Subcutaneous abdominal adipose tissue (tissue), 5 donors: ENCODE measurements around the gene SLC30A3.

ENCODE experiments used
- H3K27ac ChIP-seq: one replicate; pipeline ENCODE4 v1.7.0; 2013; ENCODE audit warnings: low read depth, mild to moderate bottlenecking, inconsistent platforms, low read length, moderate library complexity
- H3K27me3 ChIP-seq, 5 donors: one replicate each; pipeline ENCODE4 v1.7.0; 2013; ENCODE audit warnings: low read length in 5 of 5, inconsistent platforms in 1 of 5; ENCODE audit not compliant: control insufficient read depth in 5 of 5, insufficient read depth in 4 of 5
- H3K36me3 ChIP-seq, 5 donors: one replicate each; pipeline ENCODE4 v1.7.0; 2013; ENCODE audit warnings: low read length in 5 of 5; ENCODE audit not compliant: control insufficient read depth in 5 of 5, insufficient read depth in 5 of 5
- H3K4me1 ChIP-seq, 5 donors: one replicate each; pipeline ENCODE4 v1.7.0; 2013; ENCODE audit warnings: low read length in 5 of 5, mild to moderate bottlenecking in 3 of 5, moderate library complexity in 1 of 5; ENCODE audit not compliant: control insufficient read depth in 5 of 5, insufficient read depth in 5 of 5
- H3K4me3 ChIP-seq, 5 donors: one replicate each; pipeline ENCODE4 v1.7.0; 2013; ENCODE audit warnings: low read length in 5 of 5, low read depth in 1 of 5
- H3K9ac ChIP-seq, 5 donors: one replicate each; pipeline ENCODE4 v1.7.0; 2013; ENCODE audit warnings: low read length in 5 of 5, mild to moderate bottlenecking in 4 of 5, moderate library complexity in 3 of 5
- H3K9me3 ChIP-seq, 5 donors: one replicate each; pipeline ENCODE4 v1.7.0; 2013; ENCODE audit warnings: low read length in 5 of 5; ENCODE audit not compliant: control insufficient read depth in 5 of 5
- donor health status: healthy.
- donor health status: healthy.
- donor health status: healthy.
- donor health status: healthy.
- donor health status: healthy.

Gene SLC30A3

DNA sequence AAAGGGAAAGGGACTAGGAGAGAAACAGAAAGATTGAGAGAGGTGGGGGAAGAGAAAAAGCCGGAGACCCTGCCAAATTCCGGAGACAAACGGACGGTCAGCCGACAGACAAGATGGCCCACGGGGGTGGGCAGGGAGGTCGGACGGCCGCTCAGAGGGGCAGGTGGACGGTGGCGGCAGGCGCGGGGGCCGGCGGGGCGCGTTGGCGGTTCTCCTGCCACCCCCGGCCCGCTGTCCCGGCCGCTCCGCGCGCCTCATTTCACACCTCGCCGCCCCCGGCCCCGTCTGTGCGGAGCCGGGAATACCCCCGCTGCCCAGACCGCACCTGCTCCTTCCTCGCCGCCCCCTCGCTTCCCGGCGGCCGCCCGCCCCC lies 935 bp downstream of the SLC30A3 start:
- H3K9me3 ChIP-seq, result no peaks in the 10 kb centered on the region
- H3K27me3 ChIP-seq, result peaks cover 36 to 74% (median 67%) of the 10 kb centered on the region in 5 donors
- peak overlapping the region in 1 of 5 donors; percentile 66 for H3K4me3 ChIP-seq
- no peak overlapping the region for H3K9ac ChIP-seq
- no peaks in the 10 kb centered on the region for H3K36me3 ChIP-seq
- H3K4me1 ChIP-seq, result peaks cover 0 to 37% (median 31%) of the 10 kb centered on the region in 5 donors
- no peak overlapping the region for H3K27ac ChIP-seq

DNA sequence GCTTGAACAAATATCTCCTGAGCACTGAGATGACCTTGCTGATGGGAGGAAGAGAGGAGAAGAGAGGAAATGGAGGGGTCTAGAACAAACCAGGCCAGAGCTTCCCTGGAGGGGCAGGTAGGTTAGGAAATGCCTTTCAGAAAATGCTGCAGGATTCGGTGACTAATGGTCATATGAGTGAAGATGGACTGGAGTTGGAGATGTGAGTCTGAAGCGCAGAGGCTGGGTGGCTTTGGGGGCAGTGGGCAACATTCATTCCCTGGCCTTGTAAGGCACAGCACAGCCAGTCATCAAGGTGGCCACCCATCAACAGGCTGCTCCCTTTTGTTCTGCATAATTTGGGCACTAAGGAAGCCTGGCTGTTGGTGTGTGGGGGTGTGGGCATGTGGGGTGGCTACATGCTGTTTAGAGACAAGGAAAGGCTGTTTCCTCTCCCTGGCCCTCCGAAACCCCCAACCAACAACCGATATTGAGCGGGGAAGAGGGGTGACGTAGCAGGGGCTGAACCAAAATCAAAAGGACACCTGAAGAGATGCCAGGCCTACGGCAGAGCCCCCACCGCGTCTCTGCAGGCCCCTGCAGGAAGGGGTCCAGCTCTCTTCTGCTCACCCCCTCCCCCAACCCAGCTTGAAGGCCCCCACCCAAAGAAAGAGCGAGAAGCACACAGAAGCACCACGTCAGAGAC lies 1.5 kb downstream of the SLC30A3 start:
- Histone ChIP-seq H3K36me3 (no peaks in the 10 kb centered on the region), H3K27ac (no peak overlapping the region), H3K27me3 (peaks cover 42 to 78% (median 72%) of the 10 kb centered on the region in 5 donors), H3K9ac (no peak overlapping the region), H3K4me3 (peak overlapping the region in 1 of 5 donors; percentile 66), H3K9me3 (no peaks in the 10 kb centered on the region), H3K4me1 (peaks cover 0 to 37% (median 31%) of the 10 kb centered on the region in 5 donors)

DNA sequence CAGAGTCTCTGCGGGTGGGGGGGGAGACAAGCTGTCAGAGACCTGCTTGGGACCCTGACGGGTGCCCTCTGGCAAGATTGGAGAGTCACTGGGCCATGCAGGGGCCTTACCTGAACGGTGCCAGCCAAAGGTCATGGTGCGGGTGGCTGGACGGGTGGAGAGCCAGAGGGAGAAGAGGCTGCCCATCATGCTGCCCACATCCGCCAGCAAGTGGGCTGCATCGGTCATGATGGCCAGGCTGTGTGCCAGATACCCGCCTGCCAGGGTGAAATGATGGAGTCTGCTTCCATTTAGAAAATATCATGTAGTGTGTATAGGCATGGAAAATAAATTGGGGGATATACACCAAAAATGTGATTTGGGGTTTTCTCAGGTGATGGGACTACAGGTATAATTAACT lies 4.8 kb downstream of the SLC30A3 start:
- Histone ChIP-seq H3K27ac (no peak overlapping the region), H3K27me3 (peaks cover 26 to 72% (median 64%) of the 10 kb centered on the region in 5 donors), H3K4me1 (peaks cover 0 to 14% (median 8%) of the 10 kb centered on the region in 5 donors), H3K4me3 (no peak overlapping the region), H3K36me3 (no peaks in the 10 kb centered on the region), H3K9ac (no peak overlapping the region), H3K9me3 (no peaks in the 10 kb centered on the region)

DNA sequence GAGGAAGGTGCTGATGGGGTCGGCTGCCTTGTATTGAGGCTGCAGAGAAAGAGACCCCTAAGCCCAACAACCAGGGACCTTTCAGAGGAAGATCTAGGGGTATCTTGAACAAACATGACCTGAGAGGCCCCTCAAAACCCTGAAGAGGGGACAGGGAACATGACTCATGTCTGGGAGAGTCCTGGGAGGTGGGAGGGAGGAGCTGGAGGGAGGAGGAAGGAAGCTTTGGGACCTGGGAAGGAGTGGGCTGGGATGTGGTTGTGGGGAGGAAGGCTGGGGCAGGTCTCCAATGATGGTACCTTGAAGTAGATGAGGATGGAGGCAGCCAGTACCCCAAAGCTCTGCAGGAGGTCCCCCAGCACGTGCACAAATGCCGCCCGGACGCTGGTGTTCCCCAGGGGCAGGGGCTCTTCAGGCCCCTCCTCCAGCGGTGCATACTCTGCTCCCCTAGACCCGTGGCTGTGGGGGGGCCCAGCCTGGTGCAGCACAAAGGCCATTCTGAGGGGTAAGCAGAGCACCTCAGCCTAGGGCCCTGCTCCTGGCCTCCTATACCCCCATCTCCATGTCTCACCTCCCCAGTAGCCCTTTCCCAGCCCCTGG lies 5.9 kb downstream of the SLC30A3 start:
- H3K27ac ChIP-seq, result no peak overlapping the region
- H3K9ac ChIP-seq, result no peak overlapping the region
- no peaks in the 10 kb centered on the region for H3K36me3 ChIP-seq
- peaks cover 0 to 4% (median 0%) of the 10 kb centered on the region in 5 donors for H3K4me1 ChIP-seq
- H3K4me3 ChIP-seq, result no peak overlapping the region
- H3K27me3 ChIP-seq, result peaks cover 26 to 68% (median 58%) of the 10 kb centered on the region in 5 donors
- no peaks in the 10 kb centered on the region for H3K9me3 ChIP-seq

DNA sequence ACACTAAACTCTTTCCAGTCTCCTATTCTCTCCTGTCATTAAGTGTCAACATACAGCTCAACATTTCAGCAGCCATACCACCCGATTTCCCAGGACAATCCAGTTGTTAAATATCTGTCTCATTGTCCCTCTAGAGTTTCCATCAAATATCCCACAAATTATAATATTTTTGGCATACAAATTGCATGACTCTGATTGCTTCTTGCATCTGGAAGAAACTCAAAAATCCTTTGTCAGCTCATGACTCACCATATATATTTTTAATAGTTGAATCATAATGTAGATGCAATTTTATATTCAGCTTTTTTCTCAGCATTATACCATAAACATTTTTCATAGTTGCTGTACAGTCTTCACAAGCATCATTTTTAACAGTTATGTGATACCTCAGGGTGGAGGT lies 7.2 kb downstream of the SLC30A3 start:
- H3K36me3 ChIP-seq, result no peaks in the 10 kb centered on the region
- H3K9ac ChIP-seq, result no peak overlapping the region
- H3K9me3 ChIP-seq, result no peaks in the 10 kb centered on the region
- no peak overlapping the region for H3K4me3 ChIP-seq
- no peak overlapping the region for H3K27ac ChIP-seq
- peaks cover 19 to 64% (median 58%) of the 10 kb centered on the region in 5 donors for H3K27me3 ChIP-seq
- no peaks in the 10 kb centered on the region for H3K4me1 ChIP-seq

DNA sequence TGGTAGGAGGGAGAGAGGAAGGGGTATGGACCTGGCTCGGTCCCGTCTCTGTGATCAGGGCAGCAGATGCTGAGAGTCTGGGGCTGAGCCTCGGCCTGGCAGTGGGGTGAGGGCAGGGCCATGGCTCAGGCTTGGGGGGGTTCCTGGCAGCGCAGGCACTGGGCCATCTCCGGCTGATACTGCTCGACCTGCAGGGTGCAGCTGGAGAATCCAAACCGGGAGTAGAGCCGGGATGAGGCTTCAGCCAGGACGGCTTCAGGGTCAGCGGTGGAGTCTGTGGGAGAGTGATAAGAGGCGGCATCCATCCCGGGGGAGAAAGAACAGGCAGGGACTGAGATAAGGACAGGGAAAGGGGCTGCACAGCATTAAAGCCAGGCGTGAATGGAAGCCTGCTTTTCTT lies 7.7 kb downstream of the SLC30A3 start:
- Histone ChIP-seq H3K4me1 (peaks cover 0 to 4% (median 0%) of the 10 kb centered on the region in 5 donors), H3K27me3 (peaks cover 19 to 64% (median 58%) of the 10 kb centered on the region in 5 donors), H3K36me3 (no peaks in the 10 kb centered on the region), H3K9ac (no peak overlapping the region), H3K9me3 (no peaks in the 10 kb centered on the region), H3K4me3 (no peak overlapping the region), H3K27ac (no peak overlapping the region)

DNA sequence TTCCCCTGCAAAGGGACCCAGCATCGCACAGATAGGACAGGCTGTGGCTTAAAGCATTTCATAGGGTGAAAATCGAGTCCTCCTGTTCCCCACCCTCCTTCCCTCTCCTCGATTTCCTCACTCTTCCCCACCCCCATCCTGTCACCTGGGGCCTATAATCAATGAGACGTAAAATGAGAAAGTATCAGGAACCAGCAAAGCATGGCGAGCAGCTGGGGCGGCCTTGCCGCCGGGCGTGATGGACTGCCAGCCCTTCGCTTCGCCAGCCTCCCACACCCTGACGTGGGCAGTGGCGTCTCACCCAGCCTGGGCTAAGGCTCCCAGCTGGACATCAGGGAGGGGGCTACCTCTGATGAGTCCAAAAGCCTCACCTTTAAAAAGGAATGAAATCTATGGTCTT lies 11.1 kb downstream of the SLC30A3 start:
- Histone ChIP-seq H3K27ac (no peak overlapping the region), H3K4me1 (peaks cover 0 to 6% (median 0%) of the 10 kb centered on the region in 5 donors), H3K9me3 (no peaks in the 10 kb centered on the region), H3K4me3 (no peak overlapping the region), H3K9ac (no peak overlapping the region), H3K27me3 (peaks cover 19 to 47% (median 47%) of the 10 kb centered on the region in 5 donors), H3K36me3 (no peaks in the 10 kb centered on the region)

DNA sequence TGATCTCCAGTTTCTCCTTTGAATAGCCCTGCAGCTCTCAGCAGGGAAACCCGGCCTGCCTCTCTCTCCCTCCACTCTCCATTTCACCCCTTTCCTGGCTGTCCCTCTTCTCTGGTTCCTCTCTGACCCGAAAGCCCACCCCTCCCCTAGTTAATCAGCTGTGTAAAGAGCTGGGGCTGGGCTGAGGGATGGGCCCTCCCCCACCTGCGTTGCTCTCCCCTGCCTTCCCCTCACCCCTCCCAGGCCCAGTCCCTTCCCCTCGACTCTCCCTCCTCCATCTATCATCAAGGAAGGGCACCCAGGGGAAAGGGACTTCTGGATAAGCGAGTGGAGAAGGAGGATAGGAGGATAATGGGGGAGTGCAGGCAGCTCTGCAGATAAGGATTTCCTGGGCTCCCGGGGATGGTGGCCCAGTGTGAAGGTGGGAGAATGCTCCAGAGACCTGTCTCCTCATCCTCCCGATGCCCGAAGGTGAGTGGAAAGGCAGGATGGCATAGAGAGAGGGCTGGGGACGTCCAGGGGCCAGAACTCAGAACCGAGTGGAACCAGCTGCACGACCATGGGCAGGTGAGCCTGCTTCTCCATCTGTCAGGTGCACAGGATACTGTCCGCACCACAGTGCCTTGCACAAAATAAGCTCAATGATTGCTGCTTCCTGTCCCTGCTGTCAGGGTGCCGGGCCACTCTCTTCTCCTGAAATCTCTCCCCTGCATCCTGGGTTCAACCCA lies 12.0 kb downstream of the SLC30A3 start:
- H3K27ac ChIP-seq, result no peak overlapping the region
- no peaks in the 10 kb centered on the region for H3K36me3 ChIP-seq
- no peak overlapping the region for H3K4me3 ChIP-seq
- H3K9me3 ChIP-seq, result no peaks in the 10 kb centered on the region
- no peak overlapping the region for H3K9ac ChIP-seq
- H3K4me1 ChIP-seq, result peaks cover 0 to 6% (median 0%) of the 10 kb centered on the region in 5 donors
- peaks cover 14 to 40% (median 38%) of the 10 kb centered on the region in 5 donors for H3K27me3 ChIP-seq

DNA sequence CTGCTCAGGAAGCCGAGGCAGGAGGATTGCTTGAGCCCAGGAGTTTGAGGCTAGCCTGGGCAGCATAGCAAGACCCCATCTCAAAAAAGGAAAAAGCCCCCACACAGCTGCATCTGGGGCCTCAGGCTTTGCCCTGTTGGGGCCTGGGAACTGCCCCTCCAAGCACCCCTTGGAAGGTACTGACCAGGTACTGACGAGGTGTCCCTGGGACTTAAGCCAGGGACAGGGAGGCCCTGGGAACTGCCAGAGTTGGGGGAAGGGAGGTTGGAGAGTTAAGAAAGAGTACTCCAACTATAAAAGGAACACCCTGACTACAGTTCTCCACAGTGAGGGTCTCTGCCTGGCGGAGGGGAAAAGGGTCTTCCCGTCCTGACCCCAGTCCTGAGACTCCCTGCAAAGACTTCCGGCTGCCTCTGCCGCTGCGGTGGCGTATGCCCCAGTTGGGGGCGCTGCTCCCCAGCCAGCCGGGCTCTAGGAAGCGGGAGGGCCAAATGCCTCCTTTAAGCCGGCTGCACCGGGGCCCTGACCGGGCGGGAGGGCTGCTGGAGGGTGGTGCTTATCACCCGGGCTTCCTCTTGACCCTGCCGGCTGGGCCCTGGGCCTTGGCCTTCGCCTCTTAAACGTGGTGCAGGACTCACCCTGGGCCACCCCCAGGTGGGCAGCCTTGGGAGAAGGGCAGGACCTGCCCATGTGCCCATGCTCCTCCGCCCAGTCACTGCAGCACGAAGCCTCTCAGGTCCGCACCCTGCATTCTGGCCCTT lies 12.8 kb downstream of the SLC30A3 start:
- Histone ChIP-seq H3K9ac (no peak overlapping the region), H3K9me3 (no peaks in the 10 kb centered on the region), H3K4me3 (no peak overlapping the region), H3K27ac (no peak overlapping the region), H3K4me1 (peaks cover 0 to 6% (median 0%) of the 10 kb centered on the region in 5 donors), H3K27me3 (peaks cover 14 to 38% (median 35%) of the 10 kb centered on the region in 5 donors), H3K36me3 (no peaks in the 10 kb centered on the region)
